Spleen (tissue), 11 donors: Measurements from ENCODE around the gene SEMG1. TPM values are rescaled to one million over a fixed set of nuclear protein-coding genes. Genes with fewer than 3 reads are reported as not detected.

ENCODE experiments used
- DNase-seq: peaks from one replicate; pipeline ENCODE4 v3.0.0-alpha.2; 2020
- H3K27ac ChIP-seq, 8 donors: fragments of 200-600 bp; sonication (generic) in 7 of 8; 1 replicate in 4 of 8; 2 replicates in 4 of 8; pipeline versions ENCODE4 v1.5.0 to v1.8.0; 2016 to 2021; ENCODE audit warnings: inconsistent platforms in 4 of 8, mild to moderate bottlenecking in 4 of 8, moderate library complexity in 1 of 8
- H3K27me3 ChIP-seq, 7 donors: fragments of 200-600 bp; sonication (generic) in 6 of 7; replicated peaks in 1 of 7; 1 replicate in 4 of 7; 2 replicates in 3 of 7; pipeline versions ENCODE4 v1.5.0 to v1.8.0; 2016 to 2021; ENCODE audit warnings: inconsistent platforms in 3 of 7, mild to moderate bottlenecking in 1 of 7
- H3K36me3 ChIP-seq, 6 donors: fragments of 200-600 bp; sonication (generic) in 5 of 6; 1 replicate in 4 of 6; 2 replicates in 2 of 6; pipeline versions ENCODE4 v1.5.0 to v1.8.0; 2016 to 2021; ENCODE audit warnings: inconsistent platforms in 2 of 6
- H3K4me1 ChIP-seq, 6 donors: fragments of 200-600 bp; sonication (generic) in 5 of 6; 1 replicate in 3 of 6; 2 replicates in 3 of 6; pipeline versions ENCODE4 v1.5.0 to v1.8.0; 2016 to 2021; ENCODE audit warnings: inconsistent platforms in 3 of 6
- H3K4me3 ChIP-seq, 8 donors: fragments of 200-600 bp; sonication (generic) in 7 of 8; 1 replicate in 4 of 8; 2 replicates in 4 of 8; pipeline versions ENCODE4 v1.5.0 to v1.8.0; 2016 to 2021; ENCODE audit warnings: inconsistent platforms in 4 of 8, mild to moderate bottlenecking in 4 of 8, moderate library complexity in 2 of 8
- H3K9me3 ChIP-seq, 8 donors: fragments of 200-600 bp; sonication (generic) in 7 of 8; 1 replicate in 4 of 8; 2 replicates in 4 of 8; pipeline versions ENCODE4 v1.5.0 to v1.8.0; 2016 to 2021; ENCODE audit warnings: inconsistent platforms in 4 of 8
- POLR2A ChIP-seq, 3 donors: fragments of 450-650 bp; IDR thresholded peaks; one replicate each; pipeline ENCODE4 v1.5.1; 2017; ENCODE audit warnings: antibody characterized with exemption in 3 of 3, mild to moderate bottlenecking in 1 of 3
- POLR2AphosphoS5 ChIP-seq, 3 donors: sonication (generic); formaldehyde crosslinking; IDR thresholded peaks; one replicate each; pipeline ENCODE4 v1.5.1; 2017; ENCODE audit warnings: antibody characterized with exemption in 3 of 3
- WGBS, 5 donors: extraction: QIAGEN DNeasy Blood & Tissue Kit in 3 of 5; methylation state at CpG; one replicate each; pipeline versions ENCODE4 v1.1.5 to v1.1.7; 2013 to 2018; 5-methylcytosine and 5-hydroxymethylcytosine counted together
- intact Hi-C: fragments of 100-400 bp; cut with DNase I; formaldehyde crosslinking; loops from one replicate; pipeline ENCODE4 v1.15.0; 2023; ENCODE audit warnings: low total_unique reads
- polyA plus RNA-seq, 3 donors: library from polyadenylated mRNA; stranded (reverse); fragments of 200-250 nt; gene quantifications; one replicate each; pipeline ENCODE4 v1.2.1, GENCODE V29; 2013
- total RNA-seq, 7 donors: library from RNA; depleted of rRNA in 3 of 7; stranded (reverse); fragments of >200 nt in 3 of 7; fragmentation: NEBNext Ultra II Directional in 4 of 7; extraction: Animal tissue kit (Norgen Biotek cat#: 25700) in 4 of 7; gene quantifications; one replicate each; pipeline versions ENCODE4 v1.1.0 to v1.2.1, GENCODE V29; 2016 to 2021
- TF ChIP-seq, protein P1 (sequence below), 11 experiments: fragments of 200-600 bp in 7 of 11; fragments of 450-650 bp in 4 of 11; sonication (generic) in 4 of 11; IDR thresholded peaks in 8 of 11; conservative IDR thresholded peaks in 3 of 11; 1 replicate in 7 of 11; 2 replicates in 4 of 11; pipeline versions ENCODE4 v1.4.0 to v1.8.0; 2016 to 2021; ENCODE audit warnings: antibody characterized with exemption in 11 of 11, inconsistent platforms in 4 of 11, mild to moderate bottlenecking in 1 of 11
- donor health status: healthy with polysubstance abuse.
- donor health status: DM: no; HTN: no; CAD: no; lungs with moderate emphysema.
- donor health status: DM: no; HTN: no; CAD: no.
- donor health status: Bipolar disorder and iron deficiency.
- donor health status: healthy.
- donor health status: DM: no; HTN: no; CAD: no.
- donor health status: DM: yes; HTN: yes; CAD: no.

Gene SEMG1
- total and polyA plus RNA-seq, 10 donors, result 0.72 TPM; not detected in 9

DNA sequence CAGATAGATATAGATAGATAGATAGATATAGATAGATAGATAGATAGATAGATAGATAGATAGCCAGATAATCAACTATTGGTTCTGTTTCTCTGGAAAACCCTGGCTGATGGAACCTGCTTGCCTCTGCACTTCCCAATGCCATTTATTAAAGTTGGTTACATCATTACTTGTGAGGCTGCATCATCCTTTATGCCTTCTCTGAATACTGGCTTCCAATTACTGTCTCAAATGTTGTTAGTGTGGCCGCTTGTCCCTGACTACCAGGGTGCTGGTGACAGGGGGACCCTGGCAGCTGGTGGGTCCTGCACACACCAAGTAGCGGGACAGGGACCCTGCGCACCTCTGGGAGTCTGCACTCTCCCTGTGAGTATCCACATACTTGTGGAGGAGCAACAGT is 51.4 kb downstream of the SEMG1 start:
- DNase-seq, result no peak
- intact Hi-C loops, result no loop called here
- H3K4me3 ChIP-seq, result no peak overlapping the region
- no peaks in the 10 kb centered on the region for H3K9me3 ChIP-seq
- peaks cover 0 to 17% (median 4%) of the 10 kb centered on the region in 6 donors for H3K4me1 ChIP-seq
- WGBS, 5 donors, result 79 to 98% (median 92%) methylated on average over 3 of the region's 3 CpGs
- TF ChIP-seq, protein P1, sequence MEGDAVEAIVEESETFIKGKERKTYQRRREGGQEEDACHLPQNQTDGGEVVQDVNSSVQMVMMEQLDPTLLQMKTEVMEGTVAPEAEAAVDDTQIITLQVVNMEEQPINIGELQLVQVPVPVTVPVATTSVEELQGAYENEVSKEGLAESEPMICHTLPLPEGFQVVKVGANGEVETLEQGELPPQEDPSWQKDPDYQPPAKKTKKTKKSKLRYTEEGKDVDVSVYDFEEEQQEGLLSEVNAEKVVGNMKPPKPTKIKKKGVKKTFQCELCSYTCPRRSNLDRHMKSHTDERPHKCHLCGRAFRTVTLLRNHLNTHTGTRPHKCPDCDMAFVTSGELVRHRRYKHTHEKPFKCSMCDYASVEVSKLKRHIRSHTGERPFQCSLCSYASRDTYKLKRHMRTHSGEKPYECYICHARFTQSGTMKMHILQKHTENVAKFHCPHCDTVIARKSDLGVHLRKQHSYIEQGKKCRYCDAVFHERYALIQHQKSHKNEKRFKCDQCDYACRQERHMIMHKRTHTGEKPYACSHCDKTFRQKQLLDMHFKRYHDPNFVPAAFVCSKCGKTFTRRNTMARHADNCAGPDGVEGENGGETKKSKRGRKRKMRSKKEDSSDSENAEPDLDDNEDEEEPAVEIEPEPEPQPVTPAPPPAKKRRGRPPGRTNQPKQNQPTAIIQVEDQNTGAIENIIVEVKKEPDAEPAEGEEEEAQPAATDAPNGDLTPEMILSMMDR (IDR thresholded peaks at IDR 0.05 in 8 of 11, conservative IDR thresholded peaks at IDR 0.05 in 3 of 11), result no peak
- TF ChIP-seq POLR2A (IDR thresholded peaks at IDR 0.05) (no peak), POLR2AphosphoS5 (IDR thresholded peaks at IDR 0.05) (no peak)
- peaks cover 0 to 53% (median 0%) of the 10 kb centered on the region in 7 donors for H3K27me3 ChIP-seq
- H3K36me3 ChIP-seq, result no peaks in the 10 kb centered on the region
- no peak overlapping the region for H3K27ac ChIP-seq

DNA sequence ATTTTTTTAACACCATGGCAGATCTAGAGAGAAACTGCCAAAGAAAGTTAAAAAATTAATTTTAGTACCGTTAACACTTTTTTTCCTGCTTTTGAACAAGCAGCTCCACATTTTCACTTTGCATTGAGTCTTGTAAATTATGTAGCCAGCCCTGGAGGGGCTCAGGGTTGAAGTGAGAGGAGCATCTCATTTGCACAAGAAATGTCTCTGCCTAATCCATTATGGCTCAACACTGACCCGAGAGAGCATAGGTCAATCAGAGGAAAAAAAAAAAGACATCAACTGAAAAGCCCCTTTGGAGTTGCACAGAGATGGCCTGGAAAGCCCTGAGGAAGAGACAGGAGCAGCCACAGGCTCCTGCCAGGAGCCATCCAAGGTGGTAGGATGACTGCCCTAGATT is 51.8 kb downstream of the SEMG1 start:
- Histone ChIP-seq H3K4me1 (peaks cover 0 to 17% (median 4%) of the 10 kb centered on the region in 6 donors), H3K27me3 (peaks cover 0 to 49% (median 0%) of the 10 kb centered on the region in 7 donors), H3K4me3 (no peak overlapping the region), H3K9me3 (no peaks in the 10 kb centered on the region), H3K27ac (no peak overlapping the region), H3K36me3 (no peaks in the 10 kb centered on the region)
- TF ChIP-seq, protein P1 (IDR thresholded peaks at IDR 0.05 in 8 of 11, conservative IDR thresholded peaks at IDR 0.05 in 3 of 11), result no peak
- TF ChIP-seq POLR2AphosphoS5 (IDR thresholded peaks at IDR 0.05) (no peak), POLR2A (IDR thresholded peaks at IDR 0.05) (no peak)
- intact Hi-C loops, result no loop called here
- no peak for DNase-seq
- 46 to 62% (median 58%) methylated on average over 2 of the region's 2 CpGs for WGBS, 5 donors

Other genes starting within 250 kb of the SEMG1 start
- gene TOMM34, start 246.6 kb upstream of the SEMG1 start, total RNA-seq, result 10 to 100 TPM; 11.6 to 18.0 (median 15.5) TPM
- 10 to 100 TPM; 13.6 to 19.4 (median 18.4) TPM for gene TOMM34, start 246.6 kb upstream of the SEMG1 start, polyA plus RNA-seq
- gene STK4, start 240.5 kb upstream of the SEMG1 start, total RNA-seq, result 100 to 1,000 TPM; 115 to 241 (median 130) TPM
- 10 to 100 TPM; 19.0 to 26.5 (median 19.7) TPM for gene STK4, start 240.5 kb upstream of the SEMG1 start, polyA plus RNA-seq
- not detected for gene KCNS1, start 105.9 kb upstream of the SEMG1 start, total RNA-seq
- under 1 TPM in 2 of 3 donors, not detected in 1; 0.05 to 0.06 TPM for gene KCNS1, start 105.9 kb upstream of the SEMG1 start, polyA plus RNA-seq
- gene WFDC5, start 91.9 kb upstream of the SEMG1 start, total RNA-seq, result not detected
- not detected for gene WFDC5, start 91.9 kb upstream of the SEMG1 start, polyA plus RNA-seq
- not detected for gene WFDC12, start 82.6 kb upstream of the SEMG1 start, total RNA-seq
- not detected for gene WFDC12, start 82.6 kb upstream of the SEMG1 start, polyA plus RNA-seq
- 10 to 100 TPM in 2 of 7 donors, 1 to 10 TPM in 3, not detected in 2; 1.8 to 22.8 (median 3.5) TPM for gene PI3, start 32.1 kb upstream of the SEMG1 start, total RNA-seq
- 1 to 10 TPM in 2 of 3 donors, not detected in 1; 1.7 TPM for gene PI3, start 32.1 kb upstream of the SEMG1 start, polyA plus RNA-seq
- gene SEMG2, start 14.3 kb downstream of the SEMG1 start, total RNA-seq, result not detected
- gene SEMG2, start 14.3 kb downstream of the SEMG1 start, polyA plus RNA-seq, result not detected
- 10 to 100 TPM in 3 of 7 donors, 1 to 10 TPM in 4; 2.9 to 26.9 (median 9.0) TPM for gene SLPI, start 47.5 kb downstream of the SEMG1 start, total RNA-seq
- gene SLPI, start 47.5 kb downstream of the SEMG1 start, polyA plus RNA-seq, result 10 to 100 TPM in 1 of 3 donors, 1 to 10 TPM in 2; 5.1 to 11.9 (median 8.4) TPM
- gene RBPJL, start 99.8 kb downstream of the SEMG1 start, total RNA-seq, result not detected
- under 1 TPM in 2 of 3 donors, not detected in 1; 0.05 to 0.09 TPM for gene RBPJL, start 99.8 kb downstream of the SEMG1 start, polyA plus RNA-seq
- not detected for gene MATN4, start 101.3 kb downstream of the SEMG1 start, total RNA-seq
- gene MATN4, start 101.3 kb downstream of the SEMG1 start, polyA plus RNA-seq, result under 1 TPM in 2 of 3 donors, not detected in 1; 0.19 to 0.52 TPM
- 10 to 100 TPM; 27.2 to 56.1 (median 39.7) TPM for gene SDC4, start 141.4 kb downstream of the SEMG1 start, total RNA-seq
- gene SDC4, start 141.4 kb downstream of the SEMG1 start, polyA plus RNA-seq, result 10 to 100 TPM; 10.4 to 21.0 (median 15.5) TPM
- gene SYS1, start 156.1 kb downstream of the SEMG1 start, total RNA-seq, result 10 to 100 TPM; 23.7 to 69.8 (median 35.3) TPM
- 10 to 100 TPM; 15.1 to 22.2 (median 21.6) TPM for gene SYS1, start 156.1 kb downstream of the SEMG1 start, polyA plus RNA-seq
- under 1 TPM in 2 of 7 donors, not detected in 5; 0.60 to 0.66 TPM for gene TP53TG5, start 171.3 kb downstream of the SEMG1 start, total RNA-seq
- under 1 TPM in 1 of 3 donors, not detected in 2; 0.08 TPM for gene TP53TG5, start 171.3 kb downstream of the SEMG1 start, polyA plus RNA-seq
- 10 to 100 TPM; 15.8 to 38.5 (median 28.1) TPM for gene DBNDD2, start 201.3 kb downstream of the SEMG1 start, total RNA-seq
- gene DBNDD2, start 201.3 kb downstream of the SEMG1 start, polyA plus RNA-seq, result 10 to 100 TPM; 19.0 to 36.2 (median 31.8) TPM
- 10 to 100 TPM; 60.2 to 82.8 (median 69.6) TPM for gene PIGT, start 209.1 kb downstream of the SEMG1 start, total RNA-seq
- 10 to 100 TPM; 42.5 to 51.0 (median 49.8) TPM for gene PIGT, start 209.1 kb downstream of the SEMG1 start, polyA plus RNA-seq